Measurements from ENCODE around the gene MTHFD2L. TPM values are rescaled to one million over a fixed set of nuclear protein-coding genes. Genes with fewer than 3 reads are reported as not detected.

The MTHFD2L gene
- total RNA-seq, 2 experiments from 2014 or later, result 7.3 to 8.1 TPM

GRCh38 chr4:74331252-74331651 lies 173.3 kb downstream of the MTHFD2L start:
- intact Hi-C loops (cut with micrococcal nuclease), result no loop called here
- no peak overlapping the region for H3K4me3 Mint-ChIP-seq

GRCh38 chr4:74331944-74332343 lies 174.0 kb downstream of the MTHFD2L start:
- ChIA-PET POLR2A (no interaction called here), CTCF (interaction anchor here (1.5 kb wide), 1 partner anchor 343 kb away, joined by 4 read pairs; no protein-coding TSS in a partner anchor)
- DNase-seq (no peak), ATAC-seq (no peak)
- Mint-ChIP-seq H3K4me3 (no peak overlapping the region), H3K27ac (no peak overlapping the region), H3K9me3 (no peaks in the 10 kb centered on the region), H3K36me3 (ENCODE audit: low read depth) (no peaks in the 10 kb centered on the region), H3K4me1 (ENCODE audit: low read depth) (no peaks in the 10 kb centered on the region), H3K27me3 (peaks cover 8% of the 10 kb centered on the region)
- intact Hi-C loops (cut with micrococcal nuclease), result no loop called here
- no peak for TF ChIP-seq CTCF (IDR thresholded peaks at IDR 0.05)

More at GRCh38 chr4:74331252-74331651, 173.3 kb downstream of the MTHFD2L start:
- no peak for TF ChIP-seq CTCF (IDR thresholded peaks at IDR 0.05)
- Mint-ChIP-seq H3K36me3 (ENCODE audit: low read depth) (no peaks in the 10 kb centered on the region), H3K9me3 (no peaks in the 10 kb centered on the region), H3K27me3 (peaks cover 8% of the 10 kb centered on the region), H3K27ac (no peak overlapping the region), H3K4me1 (ENCODE audit: low read depth) (no peaks in the 10 kb centered on the region)
- POLR2A ChIA-PET, result no interaction called here
- CTCF ChIA-PET, result interaction anchor here (1.4 to 1.5 kb wide), 2 partner anchors 11 to 344 kb away, joined by 3 to 4 read pairs; no protein-coding TSS in a partner anchor
- DNase-seq (no peak), ATAC-seq (no peak)

- TF ChIP-seq CTCF (IDR thresholded peaks at IDR 0.05), result no peak
- intact Hi-C loops (cut with micrococcal nuclease), result no loop called here
Measured at GRCh38 chr4:74334636-74335035, 176.7 kb downstream of the MTHFD2L start.

GRCh38 chr4:74335341-74336021 lies 177.6 kb downstream of the MTHFD2L start:
- Mint-ChIP-seq H3K27ac (no peak overlapping the region), H3K36me3 (ENCODE audit: low read depth) (no peaks in the 10 kb centered on the region), H3K9me3 (peaks cover 4% of the 10 kb centered on the region), H3K27me3 (peaks cover 11% of the 10 kb centered on the region), H3K4me1 (ENCODE audit: low read depth) (no peaks in the 10 kb centered on the region), H3K4me3 (no peak overlapping the region)
- no peak for TF ChIP-seq CTCF (IDR thresholded peaks at IDR 0.05)
- POLR2A ChIA-PET, result no interaction called here
- no peak for DNase-seq
- intact Hi-C loops (cut with micrococcal nuclease), result no loop called here
- no peak for ATAC-seq
- CTCF ChIA-PET, result interaction anchor here (0.9 kb wide), 1 partner anchor 15 kb away, joined by 3 read pairs; no protein-coding TSS in a partner anchor

More at GRCh38 chr4:74334636-74335035, 176.7 kb downstream of the MTHFD2L start:
- no peaks in the 10 kb centered on the region for H3K9me3 Mint-ChIP-seq
- H3K27ac Mint-ChIP-seq, result no peak overlapping the region
- peaks cover 8% of the 10 kb centered on the region for H3K27me3 Mint-ChIP-seq
- ChIA-PET POLR2A (no interaction called here), CTCF (no interaction called here)
- ATAC-seq, result no peak
- H3K4me3 Mint-ChIP-seq, result no peak overlapping the region
- H3K36me3 Mint-ChIP-seq (ENCODE audit: low read depth), result no peaks in the 10 kb centered on the region
- DNase-seq, result no peak
- no peaks in the 10 kb centered on the region for H3K4me1 Mint-ChIP-seq (ENCODE audit: low read depth)

- Mint-ChIP-seq H3K27me3 (peaks cover 17% of the 10 kb centered on the region), H3K4me1 (ENCODE audit: low read depth) (no peaks in the 10 kb centered on the region), H3K36me3 (ENCODE audit: low read depth) (no peaks in the 10 kb centered on the region), H3K27ac (no peak overlapping the region), H3K9me3 (peaks cover 18% of the 10 kb centered on the region), H3K4me3 (no peak overlapping the region)
- ATAC-seq (no peak), DNase-seq (no peak)
- CTCF ChIA-PET, result interaction anchor here (1.7 kb wide), 1 partner anchor 111 kb away, joined by 5 read pairs; no protein-coding TSS in a partner anchor
- no peak for TF ChIP-seq CTCF (IDR thresholded peaks at IDR 0.05)
- POLR2A ChIA-PET, result no interaction called here
- intact Hi-C loops (cut with micrococcal nuclease), result no loop called here
Measured at GRCh38 chr4:74338792-74339333, 180.9 kb downstream of the MTHFD2L start.
